Ovary (tissue), 3 donors: Measurements from ENCODE around the gene KCNN1.

ENCODE experiments used
- POLR2A ChIP-seq: fragments of 450-650 bp; IDR thresholded peaks from one replicate; pipeline ENCODE4 v1.6.1; 2017; ENCODE audit warnings: antibody characterized with exemption, mild to moderate bottlenecking, moderate library complexity
- TF ChIP-seq, protein P1 (sequence below), 3 donors: fragments of 450-650 bp in 2 of 3; fragments of 200-600 bp in 1 of 3; IDR thresholded peaks; one replicate each; pipeline versions ENCODE4 v1.5.1 to v1.8.0; 2016 to 2022; ENCODE audit warnings: antibody characterized with exemption in 3 of 3, mild to moderate bottlenecking in 1 of 3
- donor health status: DM: no; HTN: no; CAD: no.

DNA sequence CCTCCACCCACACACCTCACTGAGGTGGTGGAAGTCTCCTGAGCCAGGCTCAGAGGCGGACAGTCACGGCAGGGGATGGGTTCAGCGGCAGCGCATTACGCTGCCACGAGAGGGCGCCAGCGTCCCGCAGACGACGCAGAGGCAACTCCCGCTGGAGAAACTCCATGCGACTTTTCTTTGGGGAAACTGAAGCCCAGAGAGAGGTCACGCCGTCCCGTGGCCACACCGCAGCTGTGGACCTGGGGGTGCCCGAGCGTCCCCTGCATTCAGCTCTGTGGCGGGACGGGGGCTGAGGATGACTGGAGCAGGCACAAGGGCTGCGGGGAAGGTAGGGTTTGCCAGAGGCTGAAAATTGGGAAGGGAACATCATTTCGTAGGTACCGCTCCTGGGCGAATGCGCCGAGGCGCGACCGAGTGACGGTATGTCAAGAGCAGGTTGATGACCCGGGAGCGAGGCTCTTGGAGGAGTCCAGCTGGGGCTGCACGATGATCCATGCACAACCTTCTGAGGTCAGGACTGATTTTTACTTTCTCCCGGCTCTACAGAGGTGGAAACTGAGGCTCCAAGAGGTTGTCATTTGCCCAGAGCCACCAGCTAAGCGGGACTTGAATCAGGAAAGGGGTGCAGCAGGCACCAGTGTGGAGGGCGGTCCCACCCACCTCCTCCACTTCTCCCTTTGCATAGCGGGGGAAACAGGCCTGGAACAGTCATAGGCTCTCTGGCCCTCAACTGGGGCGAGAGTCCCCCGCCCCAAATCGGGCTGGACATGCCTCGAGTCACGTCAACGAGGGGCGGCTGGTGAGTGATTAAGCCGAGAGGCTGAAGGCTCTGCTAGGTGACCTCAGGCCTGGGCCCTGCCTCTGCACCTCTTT is 40.4 kb downstream of the KCNN1 start:
- TF ChIP-seq, protein P1, sequence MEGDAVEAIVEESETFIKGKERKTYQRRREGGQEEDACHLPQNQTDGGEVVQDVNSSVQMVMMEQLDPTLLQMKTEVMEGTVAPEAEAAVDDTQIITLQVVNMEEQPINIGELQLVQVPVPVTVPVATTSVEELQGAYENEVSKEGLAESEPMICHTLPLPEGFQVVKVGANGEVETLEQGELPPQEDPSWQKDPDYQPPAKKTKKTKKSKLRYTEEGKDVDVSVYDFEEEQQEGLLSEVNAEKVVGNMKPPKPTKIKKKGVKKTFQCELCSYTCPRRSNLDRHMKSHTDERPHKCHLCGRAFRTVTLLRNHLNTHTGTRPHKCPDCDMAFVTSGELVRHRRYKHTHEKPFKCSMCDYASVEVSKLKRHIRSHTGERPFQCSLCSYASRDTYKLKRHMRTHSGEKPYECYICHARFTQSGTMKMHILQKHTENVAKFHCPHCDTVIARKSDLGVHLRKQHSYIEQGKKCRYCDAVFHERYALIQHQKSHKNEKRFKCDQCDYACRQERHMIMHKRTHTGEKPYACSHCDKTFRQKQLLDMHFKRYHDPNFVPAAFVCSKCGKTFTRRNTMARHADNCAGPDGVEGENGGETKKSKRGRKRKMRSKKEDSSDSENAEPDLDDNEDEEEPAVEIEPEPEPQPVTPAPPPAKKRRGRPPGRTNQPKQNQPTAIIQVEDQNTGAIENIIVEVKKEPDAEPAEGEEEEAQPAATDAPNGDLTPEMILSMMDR (IDR thresholded peaks at IDR 0.05) = peak; percentile 91 to 94 (median 93)
- no peak for TF ChIP-seq POLR2A
